ENCODE results near the gene CSRNP2. TPM values are rescaled to one million over a fixed set of nuclear protein-coding genes. Genes with fewer than 3 reads are reported as not detected.

Gene CSRNP2
- total RNA-seq, 4 donors from 2014 or later = 22.6 to 36.2 (median 31.1) TPM

GRCh38 chr12:51033457-51034089 lies 49.8 kb downstream of the CSRNP2 start:
- Histone ChIP-seq H3K4me3 (no peak overlapping the region), H3K9me3 (no peaks in the 10 kb centered on the region), H3K36me3 (no peaks in the 10 kb centered on the region), H3K27me3 (no peaks in the 10 kb centered on the region), H3K4me1 (peaks cover 0 to 3% (median 0%) of the 10 kb centered on the region in 4 donors), H3K27ac (no peak overlapping the region)
- DNase-seq (ENCODE audit: low spot score in 2 of 2) = no peak
- TF ChIP-seq POLR2A (IDR thresholded peaks at IDR 0.05) (no peak), CTCF (IDR thresholded peaks at IDR 0.05) (no peak), EP300 (IDR thresholded peaks at IDR 0.05) (no peak)
- 88% methylated on average over 4 of the region's 4 CpGs for WGBS, 2 donors

- no peak for DNase-seq (ENCODE audit: low spot score in 2 of 2)
- Histone ChIP-seq H3K4me3 (no peak overlapping the region), H3K4me1 (peaks cover 0 to 8% (median 0%) of the 10 kb centered on the region in 4 donors), H3K27ac (no peak overlapping the region), H3K9me3 (no peaks in the 10 kb centered on the region), H3K36me3 (no peaks in the 10 kb centered on the region), H3K27me3 (no peaks in the 10 kb centered on the region)
- WGBS, 2 donors = 72 to 84% methylated on average over 2 of the region's 2 CpGs
- TF ChIP-seq EP300 (IDR thresholded peaks at IDR 0.05) (no peak), CTCF (IDR thresholded peaks at IDR 0.05) (no peak), POLR2A (IDR thresholded peaks at IDR 0.05) (no peak)
Observed at GRCh38 chr12:51033048-51033447, 50.3 kb downstream of the CSRNP2 start.

GRCh38 chr12:51028813-51029150 lies 54.6 kb downstream of the CSRNP2 start:
- TF ChIP-seq EP300 (IDR thresholded peaks at IDR 0.05) (no peak), POLR2A (IDR thresholded peaks at IDR 0.05) (no peak), CTCF (IDR thresholded peaks at IDR 0.05) (no peak)
- Histone ChIP-seq H3K9me3 (no peaks in the 10 kb centered on the region), H3K4me3 (no peak overlapping the region), H3K36me3 (no peaks in the 10 kb centered on the region), H3K27me3 (no peaks in the 10 kb centered on the region), H3K27ac (no peak overlapping the region), H3K4me1 (peaks cover 0 to 27% (median 5%) of the 10 kb centered on the region in 4 donors)
- WGBS, 2 donors = 45 to 46% methylated on average over 5 of the region's 5 CpGs
- no peak for DNase-seq (ENCODE audit: low spot score in 2 of 2)

- DNase-seq (ENCODE audit: low spot score in 2 of 2) = peak in 1 of 2 donors; percentile 21
- no peak for TF ChIP-seq POLR2A (IDR thresholded peaks at IDR 0.05)
- peak in 4 of 5 experiments; percentile 19 to 37 (median 24) for TF ChIP-seq CTCF (IDR thresholded peaks at IDR 0.05)
- TF ChIP-seq EP300 (IDR thresholded peaks at IDR 0.05) = no peak
- H3K4me3 ChIP-seq = no peak overlapping the region
Observed at GRCh38 chr12:51028126-51028812, 55.1 kb downstream of the CSRNP2 start.

GRCh38 chr12:51027342-51027835 lies 56.0 kb downstream of the CSRNP2 start:
- Histone ChIP-seq H3K4me1 (peaks cover 0 to 40% (median 14%) of the 10 kb centered on the region in 4 donors), H3K27ac (no peak overlapping the region), H3K27me3 (no peaks in the 10 kb centered on the region), H3K36me3 (no peaks in the 10 kb centered on the region), H3K4me3 (no peak overlapping the region), H3K9me3 (no peaks in the 10 kb centered on the region)
- DNase-seq (ENCODE audit: low spot score in 2 of 2) = no peak
- TF ChIP-seq EP300 (IDR thresholded peaks at IDR 0.05) (no peak), POLR2A (IDR thresholded peaks at IDR 0.05) (no peak), CTCF (IDR thresholded peaks at IDR 0.05) (no peak)
- WGBS, 2 donors = 93% methylated on average over 15 of the region's 15 CpGs

More at GRCh38 chr12:51028126-51028812, 55.1 kb downstream of the CSRNP2 start:
- Histone ChIP-seq H3K27me3 (no peaks in the 10 kb centered on the region), H3K9me3 (no peaks in the 10 kb centered on the region), H3K4me1 (peaks cover 0 to 32% (median 10%) of the 10 kb centered on the region in 4 donors), H3K36me3 (no peaks in the 10 kb centered on the region), H3K27ac (no peak overlapping the region)
- 21 to 23% methylated on average over 9 of the region's 9 CpGs for WGBS, 2 donors

Measured in tibial nerve (tissue), 4 donors.